Type B pancreatic cell (in vitro differentiated cells): ENCODE measurements around the gene TMPRSS5. TPM values are rescaled to one million over a fixed set of nuclear protein-coding genes. Genes with fewer than 3 reads are reported as not detected.

Source experiments
- DNase-seq: peaks from one replicate; pipeline ENCODE4 v3.0.0; 2021; ENCODE audit warnings: mixed read lengths; ENCODE audit not compliant: unreplicated experiment; ENCODE audit errors: extremely low spot score
- H3K27ac Mint-ChIP-seq: 2 replicates; pipeline ENCODE4 v1.8.0; 2021; ENCODE audit warnings: mild to moderate bottlenecking, mixed read lengths
- H3K27me3 Mint-ChIP-seq: 2 replicates; pipeline ENCODE4 v1.8.0; 2021; ENCODE audit warnings: mixed read lengths
- H3K36me3 Mint-ChIP-seq: 2 replicates; pipeline ENCODE4 v1.8.0; 2021; ENCODE audit warnings: mixed read lengths
- H3K4me1 Mint-ChIP-seq: one replicate; pipeline ENCODE4 v1.8.0; 2021; ENCODE audit warnings: mixed read lengths; ENCODE audit not compliant: unreplicated experiment
- H3K4me3 Mint-ChIP-seq: 2 replicates; pipeline ENCODE4 v1.8.0; 2021; ENCODE audit warnings: mild to moderate bottlenecking, mixed read lengths
- H3K9me3 Mint-ChIP-seq: 2 replicates; pipeline ENCODE4 v1.8.0; 2021; ENCODE audit warnings: mixed read lengths
- CTCF ChIP-seq: fragments of 200-600 bp; sonication (generic); conservative IDR thresholded peaks from 2 replicates; pipeline ENCODE4 v1.5.0; 2021; ENCODE audit warnings: antibody characterized with exemption, mild to moderate bottlenecking
- total RNA-seq: library from RNA; stranded (reverse); gene quantifications from 2 replicates; pipeline ENCODE4 v1.2.1, GENCODE V29; 2021; ENCODE audit warnings: low replicate concordance

The TMPRSS5 gene
- total RNA-seq, 1 donor from 2014 or later = 2.6 TPM

DNA sequence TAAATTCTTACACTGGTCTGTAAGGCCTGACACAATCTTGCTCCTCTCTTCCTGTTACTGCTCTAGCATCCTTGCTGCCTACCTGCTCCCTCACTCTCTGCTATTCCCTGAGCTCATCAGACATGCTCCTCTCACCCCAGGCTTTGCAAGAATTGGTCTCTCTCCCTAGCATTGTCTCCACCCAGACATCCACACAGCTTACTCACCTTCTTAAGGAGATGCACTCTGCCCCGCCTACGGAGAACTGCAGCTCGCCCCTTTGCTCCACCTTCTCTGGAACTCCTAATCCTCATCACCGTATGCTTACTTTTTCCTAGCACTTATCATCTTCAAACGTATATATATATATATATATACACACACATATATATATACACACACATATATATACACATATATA, 23.3 kb upstream of the TMPRSS5 start:
- Mint-ChIP-seq H3K4me1 (peaks cover 22% of the 10 kb centered on the region), H3K27ac (no peak overlapping the region), H3K9me3 (no peaks in the 10 kb centered on the region), H3K36me3 (peaks cover 8% of the 10 kb centered on the region), H3K27me3 (no peaks in the 10 kb centered on the region), H3K4me3 (no peak overlapping the region)
- DNase-seq = no peak
- TF ChIP-seq CTCF = no peak

DNA sequence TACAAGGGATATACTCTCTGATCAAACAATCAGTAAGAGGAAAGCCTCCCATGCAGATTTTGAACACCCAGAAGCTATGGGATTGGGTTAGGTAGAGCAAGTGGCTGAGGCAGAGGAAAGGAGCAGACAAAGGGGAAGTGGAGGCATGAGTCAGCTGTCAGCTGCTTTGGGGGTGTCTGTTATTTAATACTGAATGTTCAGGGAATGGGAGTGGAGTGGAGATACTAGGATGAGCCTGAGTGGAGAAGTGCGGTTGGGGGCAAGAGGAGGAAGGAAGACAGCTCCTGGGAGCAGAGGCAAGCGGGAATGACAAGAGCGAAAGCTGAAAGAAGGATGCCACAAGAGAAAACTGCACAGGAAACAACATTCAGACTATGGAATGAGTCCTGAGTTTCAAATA, 22.7 kb upstream of the TMPRSS5 start:
- Mint-ChIP-seq H3K4me1 (peaks cover 22% of the 10 kb centered on the region), H3K27ac (no peak overlapping the region), H3K9me3 (no peaks in the 10 kb centered on the region), H3K27me3 (no peaks in the 10 kb centered on the region), H3K4me3 (no peak overlapping the region), H3K36me3 (peaks cover 2% of the 10 kb centered on the region)
- TF ChIP-seq CTCF = no peak
- no peak for DNase-seq

DNA sequence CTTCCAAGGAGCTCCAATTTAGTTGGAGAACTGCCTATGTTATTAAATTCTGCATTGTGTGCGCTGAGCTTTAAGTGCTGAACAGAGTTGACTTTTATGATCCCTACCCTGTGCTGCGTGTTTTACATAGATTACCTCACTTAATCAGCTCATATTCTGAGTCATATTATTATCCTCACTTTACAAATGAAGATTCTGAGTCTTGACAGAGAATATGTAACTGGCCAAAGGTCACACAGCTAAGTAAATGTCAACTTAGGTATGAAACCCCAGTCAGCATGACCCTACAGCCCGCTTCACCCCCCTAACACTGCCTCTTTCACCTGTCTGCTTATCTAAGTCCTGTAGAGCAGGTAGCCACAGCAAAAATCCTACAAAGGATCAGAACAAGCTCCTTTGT, 19.8 kb upstream of the TMPRSS5 start:
- no peaks in the 10 kb centered on the region for H3K27me3 Mint-ChIP-seq
- no peak for TF ChIP-seq CTCF
- no peak overlapping the region for H3K27ac Mint-ChIP-seq
- H3K4me3 Mint-ChIP-seq = no peak overlapping the region
- no peak for DNase-seq
- no peaks in the 10 kb centered on the region for H3K9me3 Mint-ChIP-seq
- peaks cover 35% of the 10 kb centered on the region for H3K4me1 Mint-ChIP-seq
- H3K36me3 Mint-ChIP-seq = peaks cover 7% of the 10 kb centered on the region

GRCh38 chr11:113725407-113725806, 19.3 kb upstream of the TMPRSS5 start:
- Mint-ChIP-seq H3K27ac (no peak overlapping the region), H3K36me3 (peaks cover 7% of the 10 kb centered on the region), H3K4me1 (peaks cover 30% of the 10 kb centered on the region), H3K27me3 (no peaks in the 10 kb centered on the region), H3K9me3 (no peaks in the 10 kb centered on the region), H3K4me3 (no peak overlapping the region)
- DNase-seq = no peak
- no peak for TF ChIP-seq CTCF

GRCh38 chr11:113724778-113725177, 18.7 kb upstream of the TMPRSS5 start:
- H3K27ac Mint-ChIP-seq = no peak overlapping the region
- peaks cover 7% of the 10 kb centered on the region for H3K36me3 Mint-ChIP-seq
- no peaks in the 10 kb centered on the region for H3K27me3 Mint-ChIP-seq
- no peak overlapping the region for H3K4me3 Mint-ChIP-seq
- no peak for DNase-seq
- TF ChIP-seq CTCF = no peak
- H3K9me3 Mint-ChIP-seq = no peaks in the 10 kb centered on the region
- H3K4me1 Mint-ChIP-seq = peaks cover 29% of the 10 kb centered on the region

DNA sequence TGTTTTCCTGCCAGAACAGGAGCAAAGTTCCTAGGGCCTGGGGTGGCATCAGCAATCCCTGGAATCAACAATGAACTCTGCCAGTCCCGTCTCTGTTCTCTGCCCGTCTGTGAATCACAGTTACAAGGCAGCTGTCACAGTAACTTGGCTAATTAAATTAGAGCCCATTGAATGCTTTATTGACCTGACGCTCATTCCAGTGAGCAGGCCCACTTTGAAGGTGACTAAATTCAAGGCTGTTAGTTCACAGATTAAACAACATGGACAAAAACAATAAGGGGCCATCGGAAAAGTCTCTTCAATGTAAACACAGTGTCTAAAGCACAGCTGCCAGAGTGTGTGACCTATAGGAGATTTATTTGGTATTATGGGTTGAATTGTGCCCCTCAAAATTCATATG, 17.7 kb upstream of the TMPRSS5 start:
- no peak for TF ChIP-seq CTCF

More for the DNA sequence above, 17.7 kb upstream of the TMPRSS5 start:
- H3K27ac Mint-ChIP-seq = no peak overlapping the region
- H3K36me3 Mint-ChIP-seq = peaks cover 7% of the 10 kb centered on the region
- no peaks in the 10 kb centered on the region for H3K9me3 Mint-ChIP-seq
- no peak for DNase-seq
- peaks cover 29% of the 10 kb centered on the region for H3K4me1 Mint-ChIP-seq
- H3K4me3 Mint-ChIP-seq = no peak overlapping the region
- no peaks in the 10 kb centered on the region for H3K27me3 Mint-ChIP-seq
